ENCODE measurements around the gene PTGDS. TPM values are rescaled to one million over a fixed set of nuclear protein-coding genes. Genes with fewer than 3 reads are reported as not detected.

Gene PTGDS
- total RNA-seq, 2 experiments from 2014 or later = 40.6 to 41.0 TPM

- H3K27me3 Mint-ChIP-seq = no peaks in the 10 kb centered on the region
- TF ChIP-seq CTCF (IDR thresholded peaks at IDR 0.05) = no peak
Observed at GRCh38 chr9:136974817-136975535, 2.3 kb upstream of the PTGDS start.

GRCh38 chr9:136975644-136976043 is 1.7 kb upstream of the PTGDS start:
- H3K4me1 ChIP-seq (ENCODE audit: insufficient read depth, low read length) = peaks cover 60% of the 10 kb centered on the region
- H3K27ac Mint-ChIP-seq = no peak overlapping the region

More at GRCh38 chr9:136974817-136975535, 2.3 kb upstream of the PTGDS start:
- H3K9me3 ChIP-seq (ENCODE audit: control insufficient read depth in 1 of 2, insufficient read depth in 1 of 2, low read length in 2 of 2) = peaks cover 0 to 9% of the 10 kb centered on the region in 2 experiments
- H3K27me3 ChIP-seq (ENCODE audit: control insufficient read depth in 1 of 2, insufficient read depth in 2 of 2, low read length in 2 of 2) = no peaks in the 10 kb centered on the region
- ChIA-PET POLR2A (interaction anchor here (1.2 to 2.9 kb wide), 4 partner anchors 15 to 168 kb away, joined by 4 to 12 read pairs (median 8); partner anchors contain the start of genes PAXX and RABL6), CTCF (interaction anchor here (0.5 to 1.4 kb wide), 3 partner anchors 31 to 182 kb away, joined by 3 to 4 read pairs (median 3); partner anchors contain the start of gene FBXW5)
- no peaks in the 10 kb centered on the region for H3K36me3 Mint-ChIP-seq (ENCODE audit: low read depth)
- H3K4me3 Mint-ChIP-seq = peak overlapping the region; percentile 54
- peaks cover 20% of the 10 kb centered on the region for H3K4me1 Mint-ChIP-seq (ENCODE audit: low read depth)
- peak overlapping the region; percentile 40 for H3K4me3 ChIP-seq (ENCODE audit: low read length)
- H3K27ac Mint-ChIP-seq = peak overlapping the region; percentile 9
- no peaks in the 10 kb centered on the region for H3K36me3 ChIP-seq (ENCODE audit: insufficient read depth, low read length)
- H3K4me1 ChIP-seq (ENCODE audit: insufficient read depth, low read length) = peaks cover 65% of the 10 kb centered on the region
- no peaks in the 10 kb centered on the region for H3K9me3 Mint-ChIP-seq
- intact Hi-C loops (cut with DNase I, micrococcal nuclease) = no loop called here
- ATAC-seq (ENCODE audit: poor library complexity) = no peak
- H3K27ac ChIP-seq (ENCODE audit: low read depth in 1 of 2, low read length in 2 of 2) = peak overlapping the region in 1 of 2 donors; percentile 4
- peak in 2 of 14 experiments; percentile 48 to 53 for DNase-seq

More at GRCh38 chr9:136975644-136976043, 1.7 kb upstream of the PTGDS start:
- DNase-seq = peak in 5 of 14 experiments; percentile 26 to 66 (median 47)
- peak overlapping the region; percentile 40 for H3K4me3 ChIP-seq (ENCODE audit: low read length)
- no peak for ATAC-seq (ENCODE audit: poor library complexity)
- TF ChIP-seq CTCF (IDR thresholded peaks at IDR 0.05) = peak; percentile 8
- Mint-ChIP-seq H3K9me3 (no peaks in the 10 kb centered on the region), H3K4me3 (peak overlapping the region; percentile 58), H3K36me3 (ENCODE audit: low read depth) (no peaks in the 10 kb centered on the region), H3K4me1 (ENCODE audit: low read depth) (peaks cover 20% of the 10 kb centered on the region), H3K27me3 (peaks cover 3% of the 10 kb centered on the region)
- H3K36me3 ChIP-seq (ENCODE audit: insufficient read depth, low read length) = no peaks in the 10 kb centered on the region
- H3K27ac ChIP-seq (ENCODE audit: low read depth in 1 of 2, low read length in 2 of 2) = peak overlapping the region in 1 of 2 donors; percentile 4
- H3K9me3 ChIP-seq (ENCODE audit: control insufficient read depth in 1 of 2, insufficient read depth in 1 of 2, low read length in 2 of 2) = peaks cover 0 to 9% of the 10 kb centered on the region in 2 experiments
- no peaks in the 10 kb centered on the region for H3K27me3 ChIP-seq (ENCODE audit: control insufficient read depth in 1 of 2, insufficient read depth in 2 of 2, low read length in 2 of 2)
- POLR2A ChIA-PET = interaction anchor here (1.2 to 2.9 kb wide), 3 partner anchors 15 to 27 kb away, joined by 4 to 12 read pairs (median 11); partner anchors contain the start of gene PAXX
- CTCF ChIA-PET = interaction anchor here (1.3 to 1.4 kb wide), 3 partner anchors 31 to 60 kb away, joined by 3 to 4 read pairs (median 3); partner anchors contain the start of gene FBXW5
- intact Hi-C loops (cut with DNase I, micrococcal nuclease) = no loop called here

All from CD4-positive, alpha-beta T cell (primary cell).